ENCODE data around the gene ZNF777. TPM values are rescaled to one million over a fixed set of nuclear protein-coding genes. Genes with fewer than 3 reads are reported as not detected.

ZNF777 gene
- total and polyA plus RNA-seq, 9 of the 15 experiments (the other 6 are each of a cell fraction or from before 2014, with no cell fraction given), result 0.11 to 32.6 (median 9.0) TPM

DNA sequence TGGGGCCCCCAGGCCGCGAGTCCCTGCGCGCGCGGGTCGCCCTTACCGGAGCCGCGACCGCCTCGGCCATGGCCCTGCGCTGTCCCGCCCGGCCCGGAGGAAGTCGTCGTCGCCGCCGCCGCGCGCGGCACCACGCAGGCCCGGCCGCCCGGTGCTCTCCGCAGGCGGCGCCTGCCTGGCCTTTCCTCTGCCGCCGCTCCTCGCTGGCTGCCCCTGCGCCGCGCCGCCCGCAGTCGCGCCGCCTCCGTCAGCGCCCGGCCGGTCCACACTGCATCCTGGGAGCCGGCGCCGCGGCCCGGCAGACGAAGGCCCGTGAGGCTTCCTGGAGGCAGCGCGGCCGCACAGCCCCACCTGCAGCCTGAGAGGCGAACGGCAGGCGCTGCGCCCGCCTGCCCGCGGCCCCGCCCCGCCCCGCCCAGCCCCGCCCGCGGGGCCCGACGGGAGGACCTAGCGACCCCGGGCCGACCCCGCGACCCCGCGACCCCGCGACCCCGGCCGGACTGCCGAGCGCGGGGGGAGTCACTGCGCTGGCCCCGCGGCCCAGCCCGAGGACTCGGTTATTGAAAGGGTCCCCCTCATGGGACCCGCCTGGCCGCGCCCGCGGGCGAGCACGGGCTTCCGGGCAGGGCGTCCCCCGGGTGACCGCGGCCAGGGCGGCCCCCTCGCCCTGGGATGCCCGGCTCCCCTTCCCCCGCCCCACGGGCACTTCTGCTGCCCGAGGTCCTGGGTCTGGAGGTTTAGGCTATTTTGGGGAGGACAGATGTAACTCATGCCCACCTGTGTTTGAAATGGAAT is 36.8 kb upstream of the ZNF777 start, which contains the start of gene ZNF746 (continued):
- TF ChIP-seq, protein P1, sequence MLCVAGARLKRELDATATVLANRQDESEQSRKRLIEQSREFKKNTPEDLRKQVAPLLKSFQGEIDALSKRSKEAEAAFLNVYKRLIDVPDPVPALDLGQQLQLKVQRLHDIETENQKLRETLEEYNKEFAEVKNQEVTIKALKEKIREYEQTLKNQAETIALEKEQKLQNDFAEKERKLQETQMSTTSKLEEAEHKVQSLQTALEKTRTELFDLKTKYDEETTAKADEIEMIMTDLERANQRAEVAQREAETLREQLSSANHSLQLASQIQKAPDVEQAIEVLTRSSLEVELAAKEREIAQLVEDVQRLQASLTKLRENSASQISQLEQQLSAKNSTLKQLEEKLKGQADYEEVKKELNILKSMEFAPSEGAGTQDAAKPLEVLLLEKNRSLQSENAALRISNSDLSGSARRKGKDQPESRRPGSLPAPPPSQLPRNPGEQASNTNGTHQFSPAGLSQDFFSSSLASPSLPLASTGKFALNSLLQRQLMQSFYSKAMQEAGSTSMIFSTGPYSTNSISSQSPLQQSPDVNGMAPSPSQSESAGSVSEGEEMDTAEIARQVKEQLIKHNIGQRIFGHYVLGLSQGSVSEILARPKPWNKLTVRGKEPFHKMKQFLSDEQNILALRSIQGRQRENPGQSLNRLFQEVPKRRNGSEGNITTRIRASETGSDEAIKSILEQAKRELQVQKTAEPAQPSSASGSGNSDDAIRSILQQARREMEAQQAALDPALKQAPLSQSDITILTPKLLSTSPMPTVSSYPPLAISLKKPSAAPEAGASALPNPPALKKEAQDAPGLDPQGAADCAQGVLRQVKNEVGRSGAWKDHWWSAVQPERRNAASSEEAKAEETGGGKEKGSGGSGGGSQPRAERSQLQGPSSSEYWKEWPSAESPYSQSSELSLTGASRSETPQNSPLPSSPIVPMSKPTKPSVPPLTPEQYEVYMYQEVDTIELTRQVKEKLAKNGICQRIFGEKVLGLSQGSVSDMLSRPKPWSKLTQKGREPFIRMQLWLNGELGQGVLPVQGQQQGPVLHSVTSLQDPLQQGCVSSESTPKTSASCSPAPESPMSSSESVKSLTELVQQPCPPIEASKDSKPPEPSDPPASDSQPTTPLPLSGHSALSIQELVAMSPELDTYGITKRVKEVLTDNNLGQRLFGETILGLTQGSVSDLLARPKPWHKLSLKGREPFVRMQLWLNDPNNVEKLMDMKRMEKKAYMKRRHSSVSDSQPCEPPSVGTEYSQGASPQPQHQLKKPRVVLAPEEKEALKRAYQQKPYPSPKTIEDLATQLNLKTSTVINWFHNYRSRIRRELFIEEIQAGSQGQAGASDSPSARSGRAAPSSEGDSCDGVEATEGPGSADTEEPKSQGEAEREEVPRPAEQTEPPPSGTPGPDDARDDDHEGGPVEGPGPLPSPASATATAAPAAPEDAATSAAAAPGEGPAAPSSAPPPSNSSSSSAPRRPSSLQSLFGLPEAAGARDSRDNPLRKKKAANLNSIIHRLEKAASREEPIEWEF (CRISPR knock-in tag; IDR thresholded peaks at IDR 0.05), result no peak
- TF ChIP-seq ZNF175 (CRISPR knock-in tag; IDR thresholded peaks at IDR 0.05; ENCODE audit: low read depth) (no peak), SMARCE1 (IDR thresholded peaks at IDR 0.05) (no peak), EWSR1 (IDR thresholded peaks at IDR 0.05; ENCODE audit: borderline replicate concordance, low read depth, partially characterized antibody) (no peak), TCF7 (IDR thresholded peaks at IDR 0.05; ENCODE audit: borderline replicate concordance) (no peak), TAF1 (IDR thresholded peaks at IDR 0.05; ENCODE audit: control insufficient read depth, extremely low read depth, insufficient read depth, low read length, severe bottlenecking) (peak; percentile 80), CBFB (CRISPR knock-in tag; IDR thresholded peaks at IDR 0.05) (no peak), ZBTB7A (IDR thresholded peaks at IDR 0.05; ENCODE audit: borderline replicate concordance, control insufficient read depth, low read depth, low read length) (peak; percentile 99), ZSCAN29 (IDR thresholded peaks at IDR 0.05) (no peak), RFX5 (IDR thresholded peaks at IDR 0.05; ENCODE audit: low read depth, low read length) (no peak), GATA2 (CRISPR knock-in tag; IDR thresholded peaks at IDR 0.05) (no peak), ZNF436 (CRISPR knock-in tag; IDR thresholded peaks at IDR 0.05) (peak; percentile 98), U2AF2 (optimal IDR thresholded peaks at IDR 0.05; ENCODE audit: low read depth, low read length) (no peak), TCFL5 (CRISPR knock-in tag; conservative IDR thresholded peaks at IDR 0.05) (no peak), MCM2 (IDR thresholded peaks at IDR 0.05; ENCODE audit: low read depth) (no peak), NBN (IDR thresholded peaks at IDR 0.05; ENCODE audit: low read depth) (no peak), SMAD1 (IDR thresholded peaks at IDR 0.05; ENCODE audit: low read depth, low read length, partially characterized antibody) (no peak), NFYB (IDR thresholded peaks at IDR 0.05; ENCODE audit: extremely low read depth, insufficient read length) (no peak), ZNF561 (CRISPR knock-in tag; conservative IDR thresholded peaks at IDR 0.05) (no peak)
- TF ChIP-seq, protein P2, sequence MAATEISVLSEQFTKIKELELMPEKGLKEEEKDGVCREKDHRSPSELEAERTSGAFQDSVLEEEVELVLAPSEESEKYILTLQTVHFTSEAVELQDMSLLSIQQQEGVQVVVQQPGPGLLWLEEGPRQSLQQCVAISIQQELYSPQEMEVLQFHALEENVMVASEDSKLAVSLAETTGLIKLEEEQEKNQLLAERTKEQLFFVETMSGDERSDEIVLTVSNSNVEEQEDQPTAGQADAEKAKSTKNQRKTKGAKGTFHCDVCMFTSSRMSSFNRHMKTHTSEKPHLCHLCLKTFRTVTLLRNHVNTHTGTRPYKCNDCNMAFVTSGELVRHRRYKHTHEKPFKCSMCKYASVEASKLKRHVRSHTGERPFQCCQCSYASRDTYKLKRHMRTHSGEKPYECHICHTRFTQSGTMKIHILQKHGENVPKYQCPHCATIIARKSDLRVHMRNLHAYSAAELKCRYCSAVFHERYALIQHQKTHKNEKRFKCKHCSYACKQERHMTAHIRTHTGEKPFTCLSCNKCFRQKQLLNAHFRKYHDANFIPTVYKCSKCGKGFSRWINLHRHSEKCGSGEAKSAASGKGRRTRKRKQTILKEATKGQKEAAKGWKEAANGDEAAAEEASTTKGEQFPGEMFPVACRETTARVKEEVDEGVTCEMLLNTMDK (IDR thresholded peaks at IDR 0.05; ENCODE audit: borderline replicate concordance, insufficient read depth, low read depth, low read length, poor library complexity, severe bottlenecking), result peak; percentile 62

All from K562 (cell line).